ENCODE data around the gene ABCC4.

DNA sequence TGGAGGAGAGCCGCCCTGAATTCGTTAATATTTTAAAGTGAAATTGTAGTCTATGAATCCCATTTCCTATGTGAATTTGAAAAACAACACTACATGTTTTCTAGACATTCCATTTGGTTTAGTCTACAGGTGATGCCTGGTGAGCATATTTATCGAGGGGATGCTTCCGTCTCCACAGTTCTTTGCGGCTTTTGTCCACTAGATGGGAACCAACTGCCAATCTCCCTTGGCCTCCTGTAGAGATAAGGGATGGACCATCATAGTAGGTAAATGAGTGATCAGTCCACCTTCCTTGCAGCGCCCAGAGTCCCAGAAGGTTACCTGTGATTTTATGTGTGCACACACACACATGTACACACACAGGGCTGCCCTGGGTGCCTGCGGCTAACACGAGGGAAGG lies 299.1 kb downstream of the ABCC4 start:
- TF ChIP-seq, protein P1, sequence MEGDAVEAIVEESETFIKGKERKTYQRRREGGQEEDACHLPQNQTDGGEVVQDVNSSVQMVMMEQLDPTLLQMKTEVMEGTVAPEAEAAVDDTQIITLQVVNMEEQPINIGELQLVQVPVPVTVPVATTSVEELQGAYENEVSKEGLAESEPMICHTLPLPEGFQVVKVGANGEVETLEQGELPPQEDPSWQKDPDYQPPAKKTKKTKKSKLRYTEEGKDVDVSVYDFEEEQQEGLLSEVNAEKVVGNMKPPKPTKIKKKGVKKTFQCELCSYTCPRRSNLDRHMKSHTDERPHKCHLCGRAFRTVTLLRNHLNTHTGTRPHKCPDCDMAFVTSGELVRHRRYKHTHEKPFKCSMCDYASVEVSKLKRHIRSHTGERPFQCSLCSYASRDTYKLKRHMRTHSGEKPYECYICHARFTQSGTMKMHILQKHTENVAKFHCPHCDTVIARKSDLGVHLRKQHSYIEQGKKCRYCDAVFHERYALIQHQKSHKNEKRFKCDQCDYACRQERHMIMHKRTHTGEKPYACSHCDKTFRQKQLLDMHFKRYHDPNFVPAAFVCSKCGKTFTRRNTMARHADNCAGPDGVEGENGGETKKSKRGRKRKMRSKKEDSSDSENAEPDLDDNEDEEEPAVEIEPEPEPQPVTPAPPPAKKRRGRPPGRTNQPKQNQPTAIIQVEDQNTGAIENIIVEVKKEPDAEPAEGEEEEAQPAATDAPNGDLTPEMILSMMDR (IDR thresholded peaks at IDR 0.05; ENCODE audit: low read depth, low read length, poor library complexity, severe bottlenecking), result no peak
- no peak for TF ChIP-seq EZH2phosphoT487 (IDR thresholded peaks at IDR 0.05; ENCODE audit: borderline replicate concordance, low read length)
